ENCODE data around the gene UNC5A.

UNC5A gene

DNA sequence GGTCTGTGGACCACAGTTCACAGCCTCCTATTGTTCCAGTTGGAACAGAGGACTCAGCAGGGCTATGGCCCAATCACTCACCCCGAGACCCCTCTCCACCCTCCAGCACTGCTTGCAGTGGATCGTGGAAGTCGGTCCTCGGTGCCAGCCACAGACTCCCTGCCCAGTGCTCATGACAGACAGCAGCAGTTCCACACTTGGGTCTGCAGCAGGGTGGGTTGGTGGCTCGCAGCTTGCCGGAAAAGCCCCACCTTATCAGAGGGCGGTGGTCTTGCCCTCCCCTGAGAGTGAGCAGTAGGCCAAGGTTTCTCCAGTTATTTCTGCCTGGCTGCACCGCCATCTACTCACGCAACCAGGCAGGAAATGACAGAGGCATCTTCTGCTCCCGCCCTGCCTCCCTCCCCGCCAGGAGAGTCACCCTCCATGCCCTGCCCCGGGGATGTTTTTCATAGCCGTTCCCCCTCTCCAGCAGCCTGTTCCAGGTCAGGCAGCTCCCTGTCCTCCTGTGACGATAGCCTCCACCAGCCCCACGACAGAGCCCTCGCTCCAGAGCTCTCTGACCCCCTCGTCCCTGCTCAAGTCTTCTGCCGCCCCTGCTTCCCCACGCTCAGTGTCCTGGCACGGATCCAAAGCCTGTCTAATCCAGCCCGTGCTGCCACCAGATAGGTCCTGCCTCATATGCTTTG lies 34.5 kb downstream of the UNC5A start:
- H3K36me3 ChIP-seq (replicated peaks), result no peaks in the 10 kb centered on the region
- H3K9me3 ChIP-seq, result no peaks in the 10 kb centered on the region
- in situ Hi-C loops (cut with MboI; ENCODE audit: low sequenced_read_pairs), result no loop called here
- H3K4me3 ChIP-seq, result no peak overlapping the region
- H3K27me3 ChIP-seq (ENCODE audit: low read depth), result peaks cover 9% of the 10 kb centered on the region
- peak in 1 of 2 experiments; percentile 40 for DNase-seq (ENCODE audit: low spot score in 2 of 2)
- H3K4me1 ChIP-seq, result no peaks in the 10 kb centered on the region

DNA sequence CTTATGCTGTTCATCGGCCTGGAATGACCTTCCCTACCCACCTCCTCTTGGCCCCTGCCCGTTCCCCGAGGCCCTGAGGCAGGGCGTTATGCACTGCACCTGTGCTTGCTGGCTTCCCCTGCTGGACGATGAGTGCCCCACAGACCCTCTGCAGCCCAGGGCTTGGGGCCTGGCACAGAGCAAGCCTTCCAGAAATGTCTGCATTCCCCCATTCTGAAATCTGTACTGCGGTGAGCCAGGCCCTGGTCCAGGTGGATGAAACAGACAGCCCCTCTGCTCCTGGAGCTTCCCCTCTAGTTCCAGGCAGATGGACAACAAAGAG lies 35.0 kb downstream of the UNC5A start:
- in situ Hi-C loops (cut with MboI; ENCODE audit: low sequenced_read_pairs), result no loop called here
- DNase-seq (ENCODE audit: low spot score in 2 of 2), result no peak
- no peaks in the 10 kb centered on the region for H3K4me1 ChIP-seq
- no peaks in the 10 kb centered on the region for H3K9me3 ChIP-seq
- H3K36me3 ChIP-seq (replicated peaks), result no peaks in the 10 kb centered on the region
- H3K4me3 ChIP-seq, result no peak overlapping the region
- peaks cover 9% of the 10 kb centered on the region for H3K27me3 ChIP-seq (ENCODE audit: low read depth)

DNA sequence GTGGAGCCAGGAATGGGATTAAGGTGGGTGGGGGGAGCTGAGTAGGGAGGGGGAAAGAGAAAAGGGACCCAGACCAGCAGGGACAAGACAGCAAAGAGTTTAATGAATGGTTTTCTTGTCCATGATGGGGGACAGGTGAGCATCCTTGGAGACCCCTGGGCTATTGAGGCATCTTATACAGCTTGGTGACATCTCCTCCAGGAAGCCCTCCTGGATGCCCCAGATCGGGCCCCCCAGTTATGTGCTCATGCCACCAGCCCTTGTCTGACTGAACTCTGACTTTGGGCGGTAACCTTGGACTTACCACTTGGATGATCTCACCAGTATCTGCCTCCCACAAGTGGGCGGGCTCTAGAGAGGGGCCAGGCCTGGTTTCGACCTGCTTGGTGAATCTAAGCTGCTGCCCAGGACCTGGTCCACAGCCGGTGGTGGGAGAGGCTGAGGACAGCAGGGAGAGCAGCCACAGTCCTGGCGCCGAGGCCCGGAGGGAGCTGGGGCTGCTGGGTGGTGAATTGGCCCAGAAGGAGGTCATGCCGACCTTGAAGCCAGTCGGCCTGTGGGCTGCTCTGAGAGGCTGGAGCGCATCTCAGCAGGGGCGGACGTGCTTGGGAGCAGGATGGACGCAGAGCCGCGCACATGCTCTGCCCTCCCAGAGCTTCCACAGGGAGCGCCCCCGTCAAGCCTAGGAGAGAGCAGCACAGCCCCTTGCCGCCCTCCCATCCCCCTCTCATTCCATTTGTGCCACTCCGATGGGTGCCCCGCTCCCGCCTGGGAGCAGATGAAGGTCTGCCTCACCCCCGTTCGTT lies 36.2 kb downstream of the UNC5A start:
- H3K4me1 ChIP-seq, result no peaks in the 10 kb centered on the region
- H3K36me3 ChIP-seq (replicated peaks), result no peaks in the 10 kb centered on the region
- DNase-seq (ENCODE audit: low spot score in 2 of 2), result no peak
- H3K27me3 ChIP-seq (ENCODE audit: low read depth), result peaks cover 9% of the 10 kb centered on the region
- H3K9me3 ChIP-seq, result no peaks in the 10 kb centered on the region
- in situ Hi-C loops (cut with MboI; ENCODE audit: low sequenced_read_pairs), result no loop called here
- no peak overlapping the region for H3K4me3 ChIP-seq

DNA sequence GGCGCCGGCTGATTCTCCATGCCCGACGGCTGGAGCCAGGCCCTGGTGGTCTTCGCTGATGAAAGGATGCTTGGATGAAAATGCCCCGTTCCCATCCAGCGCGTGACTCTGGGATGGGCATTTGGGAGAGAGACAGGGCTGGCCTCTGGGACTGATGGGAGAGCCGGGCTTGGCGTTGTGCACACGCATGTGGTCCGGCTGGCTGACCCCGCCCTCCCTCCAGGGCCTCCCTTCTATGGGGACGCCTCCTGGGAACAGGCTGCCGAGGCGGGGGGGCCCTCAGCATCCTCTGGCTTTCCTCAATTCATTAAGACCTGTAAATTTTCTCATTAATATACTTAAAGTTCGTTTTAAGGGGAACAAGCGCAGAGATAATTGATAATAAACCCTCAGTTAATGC lies 36.8 kb downstream of the UNC5A start:
- no peak for DNase-seq (ENCODE audit: low spot score in 2 of 2)
- H3K4me1 ChIP-seq, result no peaks in the 10 kb centered on the region
- H3K9me3 ChIP-seq, result no peaks in the 10 kb centered on the region
- no peaks in the 10 kb centered on the region for H3K36me3 ChIP-seq (replicated peaks)
- no peak overlapping the region for H3K4me3 ChIP-seq
- H3K27me3 ChIP-seq (ENCODE audit: low read depth), result peaks cover 8% of the 10 kb centered on the region
- in situ Hi-C loops (cut with MboI; ENCODE audit: low sequenced_read_pairs), result no loop called here

DNA sequence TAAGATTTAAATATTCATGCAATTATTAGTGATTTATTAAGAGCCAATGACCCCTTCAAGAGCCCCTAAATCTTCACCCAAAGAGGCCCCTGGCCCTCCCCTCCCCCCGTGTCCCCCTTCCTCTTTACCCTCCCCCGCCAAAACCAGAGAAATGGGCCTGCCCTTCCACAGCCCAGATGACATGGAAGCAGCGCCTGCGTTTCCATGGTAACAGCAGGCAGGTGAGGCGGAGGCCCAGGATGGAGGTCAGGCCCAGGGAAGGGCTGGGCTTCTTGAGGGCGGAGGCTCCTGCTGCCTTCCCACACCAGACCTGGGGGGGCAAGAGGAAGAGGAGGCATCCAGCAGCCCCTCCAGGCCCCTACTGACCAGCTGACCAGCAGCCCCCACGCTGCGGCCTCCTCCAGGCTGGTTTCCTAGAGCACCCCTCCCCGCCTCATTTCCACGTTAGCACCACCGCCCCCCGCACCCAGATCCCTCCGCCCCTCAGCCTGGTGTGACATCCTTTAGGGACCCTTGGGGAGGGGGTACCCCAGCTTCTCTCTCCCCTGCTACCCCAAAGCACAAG lies 37.4 kb downstream of the UNC5A start:
- H3K4me3 ChIP-seq, result no peak overlapping the region
- peaks cover 3% of the 10 kb centered on the region; the same call in 1 of the 2 replicates for H3K27me3 ChIP-seq (ENCODE audit: low read depth)
- no peak for DNase-seq (ENCODE audit: low spot score in 2 of 2)
- H3K4me1 ChIP-seq, result no peaks in the 10 kb centered on the region
- no peaks in the 10 kb centered on the region for H3K36me3 ChIP-seq (replicated peaks)
- no peaks in the 10 kb centered on the region for H3K9me3 ChIP-seq
- in situ Hi-C loops (cut with MboI; ENCODE audit: low sequenced_read_pairs), result no loop called here

DNA sequence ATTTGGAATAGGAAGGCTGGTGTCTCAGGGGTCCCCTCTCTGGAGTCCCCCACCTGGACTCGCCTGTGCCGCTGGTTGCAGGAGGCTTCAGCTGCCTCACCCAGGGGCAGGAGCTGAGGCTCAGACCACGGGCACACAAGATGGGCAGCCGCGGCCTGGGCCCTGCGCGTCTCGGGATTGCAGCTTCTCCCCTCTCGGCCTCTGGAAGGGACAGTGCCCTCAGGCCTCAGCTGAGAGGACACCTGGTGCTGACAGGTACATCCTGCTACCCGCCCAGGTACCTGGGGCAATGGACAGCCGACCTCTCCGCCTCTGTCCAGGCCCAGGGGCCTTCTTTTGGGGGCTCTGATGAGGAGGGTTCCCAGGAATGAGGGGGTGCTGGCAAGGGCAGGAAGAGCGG lies 38.3 kb downstream of the UNC5A start:
- DNase-seq (ENCODE audit: low spot score in 2 of 2), result no peak
- H3K9me3 ChIP-seq, result no peaks in the 10 kb centered on the region
- no peaks in the 10 kb centered on the region for H3K4me1 ChIP-seq
- no peak overlapping the region for H3K4me3 ChIP-seq
- in situ Hi-C loops (cut with MboI; ENCODE audit: low sequenced_read_pairs), result no loop called here
- 0 out of 2 replicates have a peak, but pooled peaks cover 3% of the 10 kb centered on the region for H3K27me3 ChIP-seq (ENCODE audit: low read depth)
- no peaks in the 10 kb centered on the region for H3K36me3 ChIP-seq (replicated peaks)

DNA sequence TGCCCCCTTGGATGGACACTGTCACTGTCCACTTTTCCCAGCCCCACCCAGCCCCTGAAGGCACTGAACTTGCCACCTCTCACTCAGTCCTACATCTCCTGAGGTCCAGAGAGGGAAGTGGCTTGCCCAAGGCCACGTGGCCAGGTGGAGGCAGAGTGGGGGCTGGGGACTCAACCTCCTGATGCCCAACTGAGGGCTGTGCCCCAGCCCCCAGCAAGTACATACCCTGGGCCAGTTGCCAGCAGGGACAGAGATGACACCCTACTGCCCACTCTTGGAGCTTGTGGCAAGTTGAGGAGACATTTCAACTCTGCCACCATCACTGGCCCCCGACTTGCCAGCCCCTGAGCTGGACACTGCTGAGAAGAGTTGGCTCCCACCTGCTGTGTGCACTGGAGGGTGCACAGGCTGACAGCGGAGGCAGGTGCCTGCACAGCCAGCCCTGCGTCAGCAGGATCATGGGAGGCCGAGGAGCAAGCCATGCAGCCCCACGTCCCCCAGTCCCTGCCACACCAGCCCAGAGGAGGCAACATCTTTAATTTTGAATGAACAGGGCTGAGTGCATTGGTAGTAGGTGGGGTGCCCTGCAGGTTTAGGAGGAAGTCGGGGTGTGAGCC lies 39.4 kb downstream of the UNC5A start:
- Histone ChIP-seq H3K9me3 (no peaks in the 10 kb centered on the region), H3K4me3 (no peak overlapping the region), H3K36me3 (replicated peaks) (no peaks in the 10 kb centered on the region), H3K4me1 (no peaks in the 10 kb centered on the region), H3K27me3 (ENCODE audit: low read depth) (no peaks in the 10 kb centered on the region)
- in situ Hi-C loops (cut with MboI; ENCODE audit: low sequenced_read_pairs), result no loop called here
- DNase-seq (ENCODE audit: low spot score in 2 of 2), result no peak

DNA sequence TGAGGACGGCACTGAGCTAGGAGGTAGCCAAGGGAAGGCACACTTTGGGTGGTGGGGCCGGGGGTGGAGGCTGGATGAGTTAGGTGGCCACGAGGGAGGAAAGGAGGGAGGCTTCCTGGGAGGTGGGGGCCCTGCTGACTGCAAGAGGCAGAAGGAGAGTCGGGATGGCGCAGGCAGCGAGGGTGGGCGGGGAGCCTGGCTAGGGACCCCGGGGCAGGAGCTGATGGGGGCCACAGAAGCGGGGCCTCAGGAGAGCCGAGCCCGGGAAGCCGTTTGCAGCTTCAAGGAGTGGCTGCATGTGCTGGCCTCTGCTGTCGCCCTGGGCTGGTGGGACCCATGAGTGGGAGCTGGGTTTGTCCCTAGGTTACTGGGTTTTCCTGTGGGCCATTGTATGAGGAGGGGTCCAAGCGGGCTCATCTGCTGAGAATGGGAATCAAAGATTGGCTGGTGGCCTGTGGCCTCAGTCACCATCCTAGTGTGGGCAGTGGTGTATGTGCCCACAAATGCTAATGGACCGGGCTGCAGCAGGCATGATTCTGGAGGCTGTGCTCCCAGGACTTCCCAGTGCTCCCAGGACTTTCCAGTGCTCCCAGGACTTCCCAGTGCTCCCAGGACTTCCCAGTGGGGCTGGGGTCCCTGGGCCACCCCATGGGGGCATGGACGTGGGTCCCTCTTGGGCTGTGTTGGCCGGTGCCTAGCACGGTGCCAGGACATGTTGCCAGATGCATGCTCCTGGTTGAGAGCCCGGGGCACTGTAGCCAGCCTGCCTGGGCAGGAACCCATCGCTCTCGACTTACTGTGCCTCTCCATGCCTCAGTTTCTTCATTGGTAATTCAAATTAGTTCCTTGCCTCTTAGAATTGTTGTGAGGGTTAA lies 40.2 kb downstream of the UNC5A start:
- in situ Hi-C loops (cut with MboI; ENCODE audit: low sequenced_read_pairs), result no loop called here
- no peaks in the 10 kb centered on the region for H3K27me3 ChIP-seq (ENCODE audit: low read depth)
- no peaks in the 10 kb centered on the region for H3K36me3 ChIP-seq (replicated peaks)
- no peaks in the 10 kb centered on the region for H3K4me1 ChIP-seq
- no peaks in the 10 kb centered on the region for H3K9me3 ChIP-seq
- DNase-seq (ENCODE audit: low spot score in 2 of 2), result no peak
- no peak overlapping the region for H3K4me3 ChIP-seq

DNA sequence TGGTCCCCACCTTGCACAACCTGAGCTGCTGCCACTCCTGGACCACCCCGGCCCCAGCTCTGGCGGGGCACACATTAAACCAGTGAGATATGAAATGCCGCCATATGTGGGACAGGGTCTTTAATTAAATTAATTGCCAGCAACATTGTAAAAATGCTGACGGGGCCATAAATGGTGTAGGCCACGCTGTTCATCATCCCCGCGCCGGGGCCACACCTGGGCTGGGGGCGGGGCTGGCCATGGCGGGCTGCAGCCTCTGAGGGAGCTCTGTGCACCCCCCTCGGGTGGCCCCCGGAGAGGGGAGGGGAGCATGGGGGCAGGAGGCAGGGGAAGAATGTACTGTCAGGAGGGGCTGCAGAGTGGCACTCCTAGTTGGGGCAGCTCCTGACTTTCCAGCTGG lies 41.0 kb downstream of the UNC5A start:
- H3K4me3 ChIP-seq, result no peak overlapping the region
- DNase-seq (ENCODE audit: low spot score in 2 of 2), result no peak
- H3K9me3 ChIP-seq, result no peaks in the 10 kb centered on the region
- H3K27me3 ChIP-seq (ENCODE audit: low read depth), result no peaks in the 10 kb centered on the region
- H3K36me3 ChIP-seq (replicated peaks), result no peaks in the 10 kb centered on the region
- no peaks in the 10 kb centered on the region for H3K4me1 ChIP-seq
- in situ Hi-C loops (cut with MboI; ENCODE audit: low sequenced_read_pairs), result no loop called here

DNA sequence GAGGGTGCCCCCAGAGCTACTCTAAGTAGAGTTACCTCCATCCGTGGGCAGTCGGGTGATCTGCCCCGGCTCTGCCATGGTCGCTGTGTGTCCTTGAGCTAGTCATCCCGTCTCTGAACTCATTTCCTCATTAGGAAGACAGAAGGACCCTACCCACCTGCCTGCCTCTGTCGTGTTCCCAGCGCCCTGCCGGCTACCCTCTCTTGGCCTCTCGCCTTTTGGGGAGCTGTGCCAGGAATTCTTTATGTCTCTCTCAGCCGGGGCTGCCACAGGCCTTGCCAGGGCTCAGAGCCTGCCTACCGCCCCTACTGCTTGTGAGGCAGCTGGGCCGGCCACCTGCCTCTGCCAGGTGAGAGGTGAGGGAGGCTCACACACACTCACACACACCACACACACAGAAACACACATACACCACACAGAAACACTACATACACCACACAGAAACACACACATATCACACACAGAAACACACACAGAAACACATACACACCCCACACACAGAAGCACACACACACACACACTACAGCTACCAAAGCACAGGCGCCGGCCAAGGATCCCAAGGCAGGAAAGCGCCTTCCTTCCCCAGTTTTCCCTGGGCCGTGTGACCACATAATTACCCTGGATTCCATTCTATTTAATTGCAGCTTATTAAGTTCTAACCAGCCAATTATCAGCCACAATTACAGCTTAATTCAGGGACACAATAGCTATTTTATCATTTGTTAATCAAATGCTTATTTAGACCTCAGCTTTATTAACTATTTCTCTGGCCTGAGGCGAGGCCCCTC lies 41.7 kb downstream of the UNC5A start:
- H3K4me3 ChIP-seq, result no peak overlapping the region
- in situ Hi-C loops (cut with MboI; ENCODE audit: low sequenced_read_pairs), result no loop called here
- peaks cover 4% of the 10 kb centered on the region; the same call in 1 of the 2 replicates for H3K27me3 ChIP-seq (ENCODE audit: low read depth)
- no peaks in the 10 kb centered on the region for H3K4me1 ChIP-seq
- no peaks in the 10 kb centered on the region for H3K36me3 ChIP-seq (replicated peaks)
- DNase-seq (ENCODE audit: low spot score in 2 of 2), result no peak
- no peaks in the 10 kb centered on the region for H3K9me3 ChIP-seq

DNA sequence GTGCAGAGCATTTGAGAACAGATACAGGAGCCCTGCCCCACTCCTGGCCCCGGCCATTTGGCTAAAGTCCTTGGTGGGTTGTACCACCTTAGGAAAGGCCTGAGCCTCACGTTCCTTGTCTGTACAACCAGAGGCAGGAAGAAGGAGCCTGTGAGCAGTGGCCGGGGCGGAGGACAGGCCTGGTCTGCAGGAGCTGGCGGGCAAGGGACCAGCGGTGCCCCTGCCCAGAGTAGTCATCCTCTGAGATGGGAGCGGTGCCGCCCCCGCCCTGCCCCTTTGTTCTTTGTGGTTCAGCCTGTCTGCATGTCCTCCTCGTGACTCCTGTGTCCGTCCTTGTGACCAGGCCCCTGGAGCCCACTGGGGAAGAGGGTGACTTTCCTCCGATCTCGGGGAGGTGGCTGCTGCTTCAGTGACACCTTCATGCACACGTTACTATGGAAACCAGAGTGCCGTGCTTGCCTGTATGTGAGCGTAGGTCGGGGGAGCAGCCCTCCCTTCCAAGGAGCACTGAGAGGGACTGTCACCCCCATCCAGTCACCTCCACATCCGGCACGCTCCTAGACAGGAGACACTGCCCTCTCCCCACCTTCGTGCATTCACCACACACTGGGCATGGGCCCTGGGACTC lies 42.9 kb downstream of the UNC5A start:
- Histone ChIP-seq H3K27me3 (ENCODE audit: low read depth) (peaks cover 6% of the 10 kb centered on the region), H3K4me3 (no peak overlapping the region), H3K36me3 (replicated peaks) (no peaks in the 10 kb centered on the region), H3K9me3 (no peaks in the 10 kb centered on the region), H3K4me1 (no peaks in the 10 kb centered on the region)
- no peak for DNase-seq (ENCODE audit: low spot score in 2 of 2)
- in situ Hi-C loops (cut with MboI; ENCODE audit: low sequenced_read_pairs), result no loop called here

DNA sequence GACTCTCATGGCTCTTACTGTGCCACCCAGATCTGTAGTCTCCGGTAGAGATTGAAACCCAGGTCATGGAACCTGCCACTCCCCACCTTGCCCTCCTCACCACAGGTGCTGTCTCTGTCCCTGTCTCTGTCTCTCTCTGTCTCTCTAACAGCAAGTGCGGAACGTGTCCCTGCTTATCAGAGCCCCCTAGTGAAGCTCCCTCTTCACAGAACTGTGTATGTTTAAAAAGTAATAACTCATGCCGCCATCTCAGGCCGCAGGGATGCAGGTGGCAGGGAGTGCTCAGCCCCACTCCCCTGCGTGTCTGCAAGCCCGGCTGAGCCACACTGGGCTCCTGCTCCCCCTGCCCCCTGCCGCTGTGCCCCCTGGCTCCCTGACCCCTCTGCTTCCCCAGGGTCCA lies 43.8 kb downstream of the UNC5A start:
- H3K27me3 ChIP-seq (ENCODE audit: low read depth), result peaks cover 6% of the 10 kb centered on the region
- in situ Hi-C loops (cut with MboI; ENCODE audit: low sequenced_read_pairs), result no loop called here
- no peaks in the 10 kb centered on the region for H3K9me3 ChIP-seq
- DNase-seq (ENCODE audit: low spot score in 2 of 2), result no peak
- no peak overlapping the region for H3K4me3 ChIP-seq
- no peaks in the 10 kb centered on the region for H3K4me1 ChIP-seq
- no peaks in the 10 kb centered on the region for H3K36me3 ChIP-seq (replicated peaks)
